GM12878 (cell line): Measurements from ENCODE around the gene IDI1. TPM values are rescaled to one million over a fixed set of nuclear protein-coding genes. Genes with fewer than 3 reads are reported as not detected.

Experiments
- ATF2 ChIP-seq: IDR thresholded peaks from 2 replicates; pipeline ENCODE4 v1.6.1; 2012; ENCODE audit warnings: low read length, inconsistent platforms
- BCL11A ChIP-seq: IDR thresholded peaks from 2 replicates; pipeline ENCODE4 v1.6.1; 2011; ENCODE audit warnings: low read depth, low read length
- BCL3 ChIP-seq: IDR thresholded peaks from 2 replicates; pipeline ENCODE4 v1.6.1; 2011; ENCODE audit warnings: borderline replicate concordance, low read depth, mild to moderate bottlenecking, moderate library complexity, low read length; ENCODE audit not compliant: insufficient read depth, poor library complexity, severe bottlenecking
- CREB1 ChIP-seq: IDR thresholded peaks from 2 replicates; pipeline ENCODE4 v1.6.1; 2012; ENCODE audit warnings: low read depth, mild to moderate bottlenecking, inconsistent platforms
- DPF2 ChIP-seq: fragments of 450-650 bp; IDR thresholded peaks from 2 replicates; pipeline ENCODE4 v1.6.1; 2017; ENCODE audit warnings: mild to moderate bottlenecking
- EGR1 ChIP-seq, 2 experiments: IDR thresholded peaks; 1 replicate in 1 of 2; 2 replicates in 1 of 2; pipeline ENCODE4 v1.6.1; 2011 to 2012; ENCODE audit warnings: low read depth in 2 of 2, low read length in 2 of 2, borderline replicate concordance in 1 of 2, mild to moderate bottlenecking in 1 of 2, moderate library complexity in 1 of 2
- ETV6 ChIP-seq, 2 experiments: fragments of 450-650 bp in 1 of 2; IDR thresholded peaks in 1 of 2; conservative IDR thresholded peaks in 1 of 2; 2 replicates each; pipeline ENCODE4 v1.6.1; 2014; ENCODE audit warnings: antibody characterized with exemption in 1 of 2, borderline replicate concordance in 1 of 2, low read depth in 1 of 2, mild to moderate bottlenecking in 1 of 2, moderate library complexity in 1 of 2
- JUND ChIP-seq: IDR thresholded peaks from 2 replicates; pipeline ENCODE4 v1.6.1; 2012; ENCODE audit warnings: low read depth, mild to moderate bottlenecking, low read length, improper control_type of control experiment, moderate library complexity
- PAX5 ChIP-seq: IDR thresholded peaks from 2 replicates; pipeline ENCODE4 v1.6.1; 2011; ENCODE audit warnings: low read depth, low read length, borderline replicate concordance
- POLR2AphosphoS2 ChIP-seq: IDR thresholded peaks from 2 replicates; pipeline ENCODE4 v1.6.1; 2011; ENCODE audit warnings: low read depth, mild to moderate bottlenecking, low read length, improper control_type of control experiment, moderate library complexity
- POLR2AphosphoS5 ChIP-seq: IDR thresholded peaks from 2 replicates; pipeline ENCODE4 v1.6.1; 2011; ENCODE audit warnings: mild to moderate bottlenecking, low read length, inconsistent platforms
- RUNX3 ChIP-seq: IDR thresholded peaks from 2 replicates; pipeline ENCODE4 v1.6.1; 2012; ENCODE audit warnings: low read length, inconsistent platforms
- SIN3A ChIP-seq: IDR thresholded peaks from 2 replicates; pipeline ENCODE4 v1.6.1; 2012; ENCODE audit warnings: low read depth, low read length, improper control_type of control experiment
- SMAD1 ChIP-seq: fragments of 450-650 bp; IDR thresholded peaks from 2 replicates; pipeline ENCODE4 v1.6.1; 2018; ENCODE audit warnings: mild to moderate bottlenecking, low read depth; ENCODE audit not compliant: partially characterized antibody
- SREBF1 ChIP-seq: IDR thresholded peaks from 2 replicates; pipeline ENCODE4 v1.6.1; 2012; ENCODE audit warnings: mild to moderate bottlenecking, low read length
- TBL1XR1 ChIP-seq: IDR thresholded peaks from 2 replicates; pipeline ENCODE4 v1.6.1; 2012; ENCODE audit warnings: low read depth, low read length, improper control_type of control experiment
- TCF3 ChIP-seq: IDR thresholded peaks from 2 replicates; pipeline ENCODE4 v1.6.1; 2012; ENCODE audit warnings: low read depth, mild to moderate bottlenecking, low read length, borderline replicate concordance; ENCODE audit not compliant: insufficient read depth
- ZBTB4 ChIP-seq: fragments of 450-650 bp; formaldehyde crosslinking; IDR thresholded peaks from 2 replicates; pipeline ENCODE4 v1.4.0; 2022; ENCODE audit warnings: mild to moderate bottlenecking, moderate library complexity
- ZNF217 ChIP-seq: fragments of 450-650 bp; IDR thresholded peaks from 2 replicates; pipeline ENCODE4 v1.6.1; 2017; ENCODE audit warnings: antibody characterized with exemption, mild to moderate bottlenecking
- polyA plus RNA-seq, 11 experiments: library from polyadenylated mRNA; depleted of rRNA in 4 of 11; unstranded in 6 of 11; stranded (reverse) in 5 of 11; fragments of >200 nt; fragmentation: Nextera tagmentation in 4 of 11; fragmentation: Illumina TruSeq in 1 of 11; extraction: Ambion mirVana in 4 of 11; extraction: Trizol in 1 of 11; gene quantifications; 1 replicate in 1 of 11; 2 replicates in 10 of 11; pipeline versions ENCODE4 v1.2.1 to v1.2.3, GENCODE V29; 2011 to 2016; ENCODE audit warnings: inconsistent platforms in 2 of 11, missing spikeins in 2 of 11, low read depth in 1 of 11
- total RNA-seq, 4 experiments: library from RNA; depleted of rRNA in 3 of 4; stranded (reverse); fragments of >200 nt in 3 of 4; fragmentation: Illumina TruSeq in 1 of 4; extraction: Trizol in 1 of 4; gene quantifications; 2 replicates each; pipeline versions ENCODE4 v1.2.1 to v1.2.3, GENCODE V29; 2013 to 2021
- TF ChIP-seq, protein P1 (sequence below): fragments of 450-650 bp; IDR thresholded peaks from 2 replicates; pipeline ENCODE4 v1.6.1; 2016; ENCODE audit warnings: mild to moderate bottlenecking

IDI1 gene
- total and polyA plus RNA-seq, 10 of the 15 experiments (the other 5 are each of a cell fraction or from before 2014, with no cell fraction given): 85.5 to 223 (median 157) TPM

DNA sequence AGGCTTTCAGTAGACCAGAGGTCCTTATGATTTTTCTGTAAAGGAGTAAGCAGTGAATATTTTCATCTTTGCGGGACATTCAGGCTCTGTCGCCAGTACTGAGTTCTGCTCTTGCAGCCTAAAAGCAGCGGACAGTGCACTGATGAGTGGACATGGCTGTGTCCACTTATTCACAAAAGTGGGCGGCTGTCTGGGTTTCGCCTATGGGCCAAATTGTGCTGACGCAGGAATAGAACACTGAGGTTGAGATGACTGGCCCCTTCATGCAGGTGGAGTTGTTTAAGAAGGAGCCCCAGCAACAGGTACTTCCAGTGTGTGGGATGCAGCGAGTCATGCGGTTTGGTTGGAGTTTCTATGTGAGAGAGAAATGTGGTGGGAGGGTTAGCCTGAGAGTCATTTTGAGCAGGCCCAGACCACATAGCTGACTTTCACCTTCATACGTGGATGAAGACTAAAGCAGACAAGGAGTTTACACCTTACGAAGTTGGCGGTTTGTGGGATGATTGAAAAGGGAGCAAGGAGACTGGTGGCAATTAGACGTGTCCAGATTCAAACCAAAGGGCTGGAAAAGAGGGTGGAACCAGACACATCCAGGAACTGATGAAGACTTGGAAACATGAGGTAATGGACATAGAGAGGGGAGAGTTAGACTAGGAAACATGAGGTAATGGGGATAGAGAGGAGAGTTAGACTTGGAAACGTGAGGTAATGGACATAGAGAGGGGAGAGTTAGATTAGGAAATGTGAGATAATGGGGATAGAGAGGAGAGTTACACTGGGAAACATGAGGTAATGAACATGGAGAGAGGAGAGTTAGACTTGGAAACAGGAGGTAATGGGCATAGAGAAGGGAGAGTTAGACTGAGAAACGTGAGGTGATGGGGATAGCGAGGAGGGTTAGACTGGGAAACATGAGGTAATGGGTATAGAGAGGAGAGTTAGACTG, 45.5 kb upstream of the IDI1 start (continued):
- TF ChIP-seq ZBTB4 (CRISPR knock-in tag): no peak
- TF ChIP-seq, protein P1, sequence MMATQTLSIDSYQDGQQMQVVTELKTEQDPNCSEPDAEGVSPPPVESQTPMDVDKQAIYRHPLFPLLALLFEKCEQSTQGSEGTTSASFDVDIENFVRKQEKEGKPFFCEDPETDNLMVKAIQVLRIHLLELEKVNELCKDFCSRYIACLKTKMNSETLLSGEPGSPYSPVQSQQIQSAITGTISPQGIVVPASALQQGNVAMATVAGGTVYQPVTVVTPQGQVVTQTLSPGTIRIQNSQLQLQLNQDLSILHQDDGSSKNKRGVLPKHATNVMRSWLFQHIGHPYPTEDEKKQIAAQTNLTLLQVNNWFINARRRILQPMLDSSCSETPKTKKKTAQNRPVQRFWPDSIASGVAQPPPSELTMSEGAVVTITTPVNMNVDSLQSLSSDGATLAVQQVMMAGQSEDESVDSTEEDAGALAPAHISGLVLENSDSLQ: no peak
- peak; percentile 70 for TF ChIP-seq CREB1
- no peak for TF ChIP-seq TBL1XR1
- peak in 1 of 2 experiments; percentile 77; a peak in 2 of 4 replicates for TF ChIP-seq ETV6 (conservative IDR thresholded peaks at IDR 0.05 in 1 of 2, IDR thresholded peaks at IDR 0.05 in 1 of 2; ENCODE audit: borderline replicate concordance in 1 of 2, low read depth in 1 of 2)
- TF ChIP-seq TCF3: no peak
- TF ChIP-seq POLR2AphosphoS2: no peak
- TF ChIP-seq ZNF217: no peak
- no peak for TF ChIP-seq SREBF1
- TF ChIP-seq ATF2: peak; percentile 75; the same call in 1 of the 2 replicates
- no peak for TF ChIP-seq POLR2AphosphoS5
- peak; percentile 51; the same call in 1 of the 2 replicates for TF ChIP-seq PAX5
- TF ChIP-seq BCL11A: peak; percentile 62; the same call in 1 of the 2 replicates
- no peak for TF ChIP-seq DPF2
- peak in 1 of 2 experiments; percentile 39; a peak in 1 of 3 replicates for TF ChIP-seq EGR1 (IDR thresholded peaks at IDR 0.05; ENCODE audit: borderline replicate concordance in 1 of 2, low read depth in 2 of 2, low read length in 2 of 2)
- TF ChIP-seq SMAD1: no peak
- TF ChIP-seq SIN3A: no peak
- TF ChIP-seq BCL3: peak; percentile 82
- peak; percentile 99 for TF ChIP-seq RUNX3
- no peak for TF ChIP-seq JUND
